GM18861 (cell line): ENCODE measurements around the gene RIMOC1.
"Not testable (repeated sequence)": the region's sequence is repeated elsewhere in the genome, so short reads cannot be mapped to it uniquely, and the experiment has no call there.

Experiments used
- ATAC-seq: cut with Tn5 transposase; IDR thresholded peaks from one replicate; pipeline ENCODE4 v1.9.1; 2021; ENCODE audit not compliant: unreplicated experiment

The RIMOC1 gene

DNA sequence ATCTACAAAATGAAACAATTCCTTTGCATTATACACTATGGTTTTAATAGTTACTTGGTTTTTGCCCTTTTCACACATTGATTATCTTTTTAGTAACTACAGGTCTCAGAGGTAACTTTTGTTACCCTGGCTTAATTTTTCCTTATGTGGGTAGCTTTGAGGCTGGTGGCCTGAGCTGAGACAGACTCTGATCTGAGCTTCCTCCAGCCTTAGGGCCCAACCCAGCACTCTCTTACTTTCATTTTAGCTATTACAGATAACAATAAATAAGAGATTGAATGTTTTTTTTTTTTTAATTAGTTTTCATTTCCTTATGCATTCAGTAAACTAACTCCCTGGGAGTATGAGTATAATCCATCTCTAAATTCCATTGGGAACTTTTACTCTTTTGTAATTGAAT is 18.9 kb upstream of the RIMOC1 start:
- ATAC-seq = no peak

DNA sequence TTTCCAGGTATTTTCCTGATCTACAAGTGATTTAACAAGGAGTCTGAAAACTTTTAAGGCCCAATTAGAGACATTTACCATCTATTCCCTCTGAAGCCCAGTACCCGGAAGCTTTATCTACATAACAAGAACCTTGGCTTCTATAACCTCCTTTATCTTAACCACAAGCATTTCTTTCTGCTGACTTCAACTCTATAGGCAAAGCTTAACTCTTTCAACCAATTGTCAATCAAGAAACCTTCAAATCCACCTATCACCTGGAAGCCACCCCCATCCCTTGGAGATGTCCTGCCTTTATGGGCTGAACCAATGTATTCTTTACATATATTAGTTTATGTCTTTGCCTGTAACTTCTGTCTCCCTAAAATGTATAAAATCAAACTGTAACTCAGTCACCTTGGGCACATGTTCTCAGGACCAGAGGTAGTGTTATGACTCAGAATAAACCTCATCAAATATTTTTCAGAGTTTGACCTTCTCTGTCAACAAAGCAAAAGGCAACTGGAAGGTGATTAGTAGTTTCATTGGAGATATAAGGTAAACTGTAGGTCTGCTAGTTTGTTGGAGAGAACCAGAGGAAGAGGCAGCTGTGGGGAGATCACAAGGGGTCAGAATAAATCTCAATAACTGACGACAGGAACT is 13.0 kb upstream of the RIMOC1 start:
- peak; percentile 58 for ATAC-seq

DNA sequence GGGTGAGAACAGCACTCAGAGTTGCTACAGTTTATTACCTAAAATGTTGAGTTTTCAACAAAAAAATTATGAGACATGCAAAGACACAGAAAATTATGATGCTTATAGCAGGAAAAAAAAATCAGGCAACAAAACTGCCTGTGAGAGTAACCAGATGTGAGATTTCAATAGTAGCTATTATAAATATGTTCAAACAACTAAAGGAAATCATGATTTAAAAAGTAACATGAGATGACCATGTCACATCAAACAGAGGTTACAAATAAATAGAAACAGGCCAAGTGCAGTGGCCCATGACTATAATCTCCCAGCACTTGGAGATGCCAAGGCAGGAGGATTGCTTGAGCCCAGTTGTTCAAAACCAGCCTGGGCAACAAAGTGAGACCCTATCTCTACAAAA is 12.1 kb upstream of the RIMOC1 start:
- no peak for ATAC-seq

DNA sequence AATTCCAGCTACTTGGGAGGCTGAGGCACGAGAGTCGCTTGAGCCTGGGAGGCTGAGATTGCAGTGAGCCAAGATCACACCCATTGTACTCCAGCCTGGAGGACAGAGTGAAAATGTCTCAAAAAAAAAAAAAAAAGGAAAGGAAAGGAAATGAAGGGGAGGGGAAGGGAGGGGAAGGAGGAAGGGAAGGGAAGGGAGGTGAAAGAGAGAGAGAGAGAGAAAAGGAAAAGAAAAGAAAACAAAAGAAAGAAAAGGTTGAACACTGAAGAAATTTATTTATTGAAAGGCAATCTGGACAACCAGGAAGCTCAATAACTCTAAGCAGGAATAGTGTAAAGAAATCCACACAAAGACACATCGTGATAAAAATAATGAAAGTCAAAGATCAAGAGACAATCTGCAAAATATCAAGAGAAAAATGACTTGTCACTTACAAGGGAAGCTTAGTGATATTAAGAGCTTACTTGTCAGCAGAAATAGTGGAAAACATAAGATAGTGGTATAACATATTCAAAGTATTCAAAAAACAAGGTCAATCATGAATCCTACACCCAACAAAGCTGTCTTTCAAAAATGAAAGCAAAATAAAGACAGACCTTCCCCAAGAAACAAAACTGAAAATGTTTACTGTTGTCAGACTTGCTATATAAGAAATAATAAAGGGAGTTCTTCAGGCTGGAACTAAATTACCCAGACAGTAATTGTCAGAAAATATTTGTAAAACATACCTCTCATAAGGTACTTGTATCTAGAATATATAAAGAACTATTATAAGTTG is 10.9 kb upstream of the RIMOC1 start:
- ATAC-seq = peak; percentile 45

DNA sequence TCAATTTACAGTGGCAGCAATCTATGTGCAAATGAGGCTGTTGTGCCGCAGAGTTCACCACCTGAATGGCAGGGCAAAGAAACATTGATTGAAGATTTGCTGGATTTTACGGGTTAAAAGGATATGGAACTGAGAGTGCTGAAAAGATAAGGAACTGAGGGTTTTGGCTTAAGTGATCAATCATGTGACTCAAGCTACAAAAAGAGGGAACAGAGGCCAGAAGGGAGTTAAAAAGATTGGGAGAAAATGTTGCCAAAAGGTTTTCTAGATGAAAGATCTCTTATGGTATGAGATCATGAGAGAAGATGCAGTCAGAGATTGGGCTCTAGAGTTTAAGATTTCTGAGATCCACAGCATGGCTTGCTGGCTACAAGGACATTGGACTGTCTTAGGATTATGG is 7.9 kb upstream of the RIMOC1 start:
- no peak for ATAC-seq

DNA sequence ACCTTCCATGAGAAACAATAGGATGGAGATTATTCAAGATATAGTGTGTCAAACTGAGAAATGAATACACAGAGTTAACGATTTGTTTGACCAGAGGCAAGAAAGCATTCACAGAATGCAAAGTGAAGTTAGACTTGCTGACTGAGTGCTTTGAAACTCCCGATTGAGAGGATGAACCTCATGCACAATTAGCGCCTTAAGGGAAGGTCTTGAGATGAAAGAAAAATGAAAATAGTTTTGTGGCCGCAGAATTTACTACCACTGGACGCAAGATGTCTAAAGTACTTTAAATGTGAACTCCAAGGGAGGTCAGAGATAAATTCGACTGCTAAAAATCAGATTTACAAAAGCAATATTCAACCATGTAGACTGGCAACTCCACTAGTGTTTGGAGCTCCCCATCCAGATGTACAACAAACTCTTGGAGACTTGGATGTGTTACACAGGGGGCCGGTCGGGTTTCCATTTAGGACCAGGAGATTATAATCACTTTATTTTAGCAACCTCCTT is 707 bp upstream of the RIMOC1 start:
- no peak for ATAC-seq

DNA sequence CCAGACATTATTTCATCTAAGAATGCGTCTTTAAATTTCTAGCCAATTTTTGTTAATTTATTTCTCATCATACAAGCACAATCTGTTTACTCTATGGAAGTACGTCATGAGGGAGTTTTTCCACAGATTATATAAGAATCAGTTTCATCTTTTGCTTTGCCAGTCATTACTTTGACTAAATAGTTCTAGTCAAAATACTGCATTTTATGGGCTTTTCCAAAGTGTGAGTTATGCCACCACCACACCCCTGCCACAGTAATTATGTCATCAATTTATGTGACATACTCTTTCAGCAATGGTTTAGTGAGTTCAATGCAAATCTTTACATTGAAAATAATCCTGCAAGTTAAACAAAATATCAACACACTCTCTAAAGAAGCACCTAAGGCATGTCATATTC is 2.0 kb downstream of the RIMOC1 start:
- ATAC-seq = no peak

DNA sequence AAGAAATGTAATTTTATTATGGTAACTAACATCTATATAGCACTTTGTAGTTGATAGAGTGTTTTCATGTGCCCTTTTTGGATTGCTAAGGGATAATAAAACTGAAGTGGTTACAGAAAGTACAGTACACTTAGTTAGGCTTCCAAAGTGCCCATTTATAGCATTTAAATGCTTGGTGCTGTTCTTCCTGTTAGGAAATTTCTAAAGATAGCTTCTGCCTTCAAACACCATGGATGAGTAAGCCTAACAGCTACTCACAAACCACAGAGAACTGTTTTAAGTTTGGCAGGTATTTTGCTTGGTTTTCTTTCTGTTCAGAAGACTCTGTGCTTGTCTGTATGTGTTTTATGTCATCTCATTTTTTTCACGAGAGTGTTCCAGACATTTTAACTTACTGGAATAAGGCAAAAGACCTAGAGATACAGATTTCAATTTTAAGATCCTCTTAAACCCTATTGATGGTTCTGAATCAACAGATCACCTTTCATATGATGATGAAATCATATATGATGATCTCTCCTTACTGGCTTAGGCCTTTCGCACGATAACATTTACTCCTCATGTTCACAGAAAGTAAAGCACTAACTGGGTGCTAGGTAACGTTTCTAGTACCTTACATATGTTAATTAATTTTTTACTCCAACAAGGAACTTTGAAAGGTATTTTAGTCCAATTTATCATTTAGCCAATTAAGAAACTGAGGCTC is 4.4 kb downstream of the RIMOC1 start:
- ATAC-seq = no peak

DNA sequence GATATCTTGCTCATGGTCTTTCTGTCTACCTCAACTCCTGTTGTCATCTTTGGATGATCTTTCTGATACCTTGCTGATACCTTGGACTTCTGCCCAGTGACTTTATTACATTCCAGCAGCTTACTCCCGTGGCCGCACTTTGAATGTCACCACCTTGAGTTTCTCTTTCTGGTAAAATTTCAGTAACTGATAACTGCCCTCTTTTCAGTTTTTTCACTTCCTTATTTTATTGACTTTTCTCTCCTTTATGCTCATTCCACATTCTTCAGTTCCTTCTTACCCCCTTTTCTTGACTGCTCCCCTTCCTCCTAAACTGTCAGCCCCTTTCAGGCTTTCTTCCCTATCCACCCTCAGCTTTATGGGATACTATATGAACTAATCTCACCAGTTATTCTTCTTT is 14.0 kb downstream of the RIMOC1 start:
- peak; percentile 30 for ATAC-seq

DNA sequence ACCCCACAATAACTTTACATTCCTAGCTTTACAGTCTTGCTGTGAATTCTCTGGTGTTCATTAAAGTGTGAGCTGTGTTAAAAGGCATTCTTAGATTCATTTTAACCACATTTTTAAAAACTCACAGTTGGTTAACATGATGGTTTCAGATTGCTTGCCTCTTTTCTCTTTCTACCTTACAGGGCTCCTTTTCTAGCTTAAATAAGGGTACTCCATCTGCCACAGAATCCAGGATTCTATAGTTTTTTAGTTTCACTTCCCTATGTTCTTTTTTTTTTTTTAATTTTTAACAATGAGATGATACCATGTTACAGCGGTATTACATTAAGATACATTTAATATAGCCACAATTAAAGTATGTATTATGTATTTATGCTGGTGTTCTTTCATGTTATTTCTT is 17.0 kb downstream of the RIMOC1 start:
- no peak for ATAC-seq

DNA sequence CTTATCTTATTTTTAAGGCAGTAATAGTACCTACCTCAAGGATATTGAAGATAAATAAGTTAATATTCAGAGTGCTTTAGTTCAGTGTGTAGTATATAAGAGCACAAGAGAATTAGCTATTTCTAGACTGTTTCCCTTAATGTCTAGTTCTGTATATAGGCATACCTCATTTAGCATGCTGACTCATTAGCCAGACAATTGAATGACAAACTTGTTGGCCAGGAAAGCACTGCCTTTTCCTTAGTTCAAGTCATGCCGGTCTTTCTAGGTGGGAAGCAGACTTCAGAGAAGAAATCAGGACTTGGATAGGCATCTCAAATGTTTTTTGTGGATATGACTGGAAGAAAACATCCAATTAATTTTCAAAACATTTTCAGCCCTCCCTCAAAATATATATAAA is 17.7 kb downstream of the RIMOC1 start:
- no peak for ATAC-seq

DNA sequence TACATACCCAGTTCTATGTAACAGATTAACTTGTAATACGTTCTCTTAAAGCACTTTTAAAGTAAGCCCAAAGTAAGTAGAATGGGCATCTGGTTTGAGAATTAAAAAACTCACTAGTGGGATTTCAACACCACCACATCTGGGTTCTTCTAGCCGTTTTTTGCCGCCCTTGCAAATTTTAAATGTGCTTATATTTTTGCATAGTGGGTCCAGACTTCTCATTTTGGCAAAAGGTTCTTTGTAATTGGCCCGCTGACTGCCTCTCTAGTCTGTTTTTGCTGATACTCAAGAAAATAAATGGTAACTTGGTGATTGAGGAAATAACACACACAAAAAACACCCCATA is 20.4 kb downstream of the RIMOC1 start:
- ATAC-seq = no peak

DNA sequence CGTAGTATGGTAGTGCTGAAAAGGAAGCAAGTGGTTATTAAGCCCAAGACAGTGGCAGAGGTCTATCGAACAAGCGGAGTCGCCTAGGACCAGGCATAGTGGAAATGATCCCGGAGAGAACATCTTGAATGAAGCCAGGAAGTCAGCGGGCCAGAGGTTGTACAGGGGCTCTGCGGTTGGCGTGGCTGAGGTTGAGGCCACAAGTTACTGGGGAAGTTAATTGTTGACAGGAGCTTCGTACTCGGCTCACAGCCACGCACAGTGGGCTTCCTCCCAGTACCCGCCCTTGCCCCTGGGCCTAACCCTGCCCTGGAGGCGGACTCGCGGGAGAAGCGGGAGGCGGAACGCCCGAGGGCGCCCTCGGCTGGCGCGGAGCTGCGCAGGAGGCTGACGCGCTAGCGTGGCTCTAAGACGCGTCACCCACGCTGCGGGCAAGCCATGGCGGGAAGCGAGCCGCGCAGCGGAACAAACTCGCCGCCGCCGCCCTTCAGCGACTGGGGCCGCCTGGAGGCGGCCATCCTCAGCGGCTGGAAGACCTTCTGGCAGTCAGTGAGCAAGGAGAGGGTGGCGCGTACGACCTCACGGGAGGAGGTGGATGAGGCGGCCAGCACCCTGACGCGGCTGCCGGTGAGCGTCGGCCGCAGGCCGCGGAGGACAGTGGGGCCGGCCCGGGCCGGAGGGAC is 20.9 kb downstream of the RIMOC1 start, which contains the start of gene FBXO4:
TSS of gene FBXO4 (plus strand) at position 410 of the 683 bp plus-strand sequence. CDS start at position 439, 29 bp downstream.
- ATAC-seq = peak; percentile 90

DNA sequence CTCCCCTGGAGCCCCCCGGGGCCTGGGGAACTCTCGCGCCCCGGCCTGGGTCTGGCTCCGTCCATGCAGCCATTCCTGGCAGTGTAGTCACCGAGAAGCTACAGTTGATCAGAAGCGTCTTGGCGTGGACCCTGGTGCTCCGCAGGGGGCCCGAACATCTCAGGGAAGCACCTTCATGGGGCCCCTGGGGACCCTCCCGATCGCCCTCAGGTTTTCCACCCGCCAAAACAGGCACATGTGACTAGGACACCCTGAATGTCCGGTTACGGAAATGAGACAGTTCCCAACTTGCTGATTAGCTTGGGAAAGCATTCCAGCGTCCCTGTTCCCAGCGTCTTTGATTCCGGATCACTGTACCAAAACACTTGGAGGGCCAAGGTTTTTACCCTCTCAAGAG is 21.4 kb downstream of the RIMOC1 start:
- ATAC-seq = no peak

DNA sequence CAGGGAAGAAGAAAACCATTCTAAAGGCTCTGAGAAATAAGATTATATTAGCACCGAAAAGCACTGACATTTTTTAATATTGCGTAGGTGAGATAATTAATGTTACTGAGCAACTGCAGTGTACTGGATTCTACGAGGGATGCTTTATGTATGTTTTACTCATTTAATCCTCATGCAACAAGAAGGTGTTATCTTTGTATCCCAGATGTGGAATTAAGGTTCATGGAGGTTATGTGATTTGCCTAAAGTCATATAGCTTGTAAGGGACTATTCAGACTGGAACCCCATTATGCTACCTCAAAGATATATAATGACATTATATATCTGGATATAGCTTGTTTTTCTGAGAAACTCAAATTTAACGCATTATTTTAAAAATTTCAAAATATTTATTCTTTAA is 23.5 kb downstream of the RIMOC1 start:
- ATAC-seq = no peak

DNA sequence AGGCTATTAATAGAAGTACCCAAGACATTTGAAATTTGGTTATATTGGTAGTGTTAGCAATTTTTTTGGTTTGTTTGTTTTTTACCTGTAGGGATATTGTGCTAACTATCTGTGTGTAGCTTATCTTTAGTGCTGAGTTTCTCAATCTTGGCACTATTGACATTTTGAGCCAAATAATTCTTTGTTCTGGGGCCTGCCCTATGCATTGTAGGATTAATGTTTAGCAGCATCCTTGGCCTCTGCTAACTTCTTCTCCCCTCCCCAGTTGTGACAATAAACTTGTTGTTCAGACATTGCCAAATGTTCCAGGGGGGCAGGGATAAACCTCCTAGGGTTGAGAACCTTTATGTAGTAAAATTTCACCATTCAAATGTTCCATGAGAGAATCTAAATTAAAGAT is 24.9 kb downstream of the RIMOC1 start:
- no peak for ATAC-seq

DNA sequence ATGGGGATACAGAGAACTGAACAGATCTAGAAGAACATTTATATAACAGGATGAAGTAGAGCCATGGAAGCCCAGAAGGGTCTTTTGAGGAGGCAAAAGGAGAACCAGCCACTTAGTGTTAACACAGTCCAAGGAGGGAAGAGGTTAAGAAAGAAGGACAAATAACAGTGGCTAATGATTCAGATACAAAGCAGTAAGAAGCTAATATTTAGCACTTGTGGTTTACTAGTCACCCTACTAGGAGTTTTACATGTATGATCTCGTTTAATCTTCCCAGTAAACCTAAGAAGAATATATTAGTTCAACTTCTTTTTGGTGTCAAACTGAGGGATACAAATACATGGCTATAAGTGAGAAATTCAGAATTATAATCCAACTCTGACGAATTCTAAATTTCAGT is 28.6 kb downstream of the RIMOC1 start:
- ATAC-seq = no peak

DNA sequence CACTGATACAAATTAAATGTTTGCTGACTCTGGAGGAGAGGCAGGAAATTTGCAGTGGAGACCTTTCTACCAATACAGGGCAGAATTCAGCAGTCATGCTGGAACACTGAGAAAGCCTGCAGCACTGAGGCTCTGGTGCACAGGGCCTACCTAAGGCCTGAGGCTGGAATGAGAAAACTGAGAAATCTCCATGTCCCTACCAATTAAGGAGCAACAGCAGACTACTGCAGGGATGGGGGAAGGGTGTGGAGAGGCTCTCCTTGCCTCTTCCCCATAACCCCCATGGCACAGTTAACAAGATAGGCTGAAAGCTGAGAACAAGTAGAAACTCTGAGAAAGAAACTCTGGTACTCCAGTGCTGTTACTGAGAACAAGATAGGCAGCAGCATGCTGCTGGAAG is 31.4 kb downstream of the RIMOC1 start:
- no peak for ATAC-seq

DNA sequence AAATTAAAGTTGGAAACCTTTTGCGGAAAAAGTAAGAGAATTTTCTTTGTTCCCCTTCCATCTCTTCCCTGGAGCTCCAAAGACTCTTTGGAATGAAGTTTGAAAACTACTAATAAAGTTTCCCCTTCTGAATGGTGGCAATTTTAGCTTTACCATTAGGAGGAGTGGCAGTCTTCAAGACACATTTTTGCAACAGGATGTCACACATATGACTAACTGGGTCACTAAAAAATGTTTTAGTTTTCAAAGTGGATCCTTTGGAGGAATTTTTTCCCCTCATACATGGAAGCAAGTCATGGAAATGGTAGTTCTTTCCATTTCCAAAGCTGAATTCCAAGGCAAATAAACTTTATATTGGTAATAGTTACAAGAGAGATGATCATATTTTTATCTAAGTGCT is 36.5 kb downstream of the RIMOC1 start:
- no peak for ATAC-seq

DNA sequence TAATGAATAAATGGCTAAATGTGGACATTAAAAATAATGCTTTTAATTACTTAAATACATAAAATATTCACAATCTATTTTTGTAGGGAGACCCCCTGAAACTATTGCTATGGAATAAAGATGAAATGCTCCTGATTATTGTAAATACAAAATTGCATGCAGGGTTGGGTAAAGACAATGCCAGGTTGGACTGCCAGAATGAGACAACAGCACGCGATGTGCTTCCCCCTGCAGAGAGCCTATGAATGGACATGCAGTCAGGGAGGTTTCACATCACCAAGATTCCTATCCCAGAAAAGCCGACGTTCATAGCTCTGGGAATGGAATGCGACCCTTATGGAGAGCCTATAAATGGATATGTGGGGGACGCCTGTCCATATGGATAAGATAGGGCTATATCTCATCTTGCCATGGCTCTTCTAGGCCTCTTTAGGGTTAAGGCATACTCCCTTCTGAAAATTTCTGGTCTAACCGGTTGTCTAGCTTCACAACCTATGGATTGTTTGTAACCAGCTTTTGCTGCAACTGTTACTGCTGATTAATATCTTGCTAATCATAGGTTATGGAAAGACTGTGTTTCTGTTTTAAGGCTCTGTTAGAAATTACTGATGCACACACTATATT is 41.3 kb downstream of the RIMOC1 start:
- ATAC-seq = not testable (repeated sequence)

DNA sequence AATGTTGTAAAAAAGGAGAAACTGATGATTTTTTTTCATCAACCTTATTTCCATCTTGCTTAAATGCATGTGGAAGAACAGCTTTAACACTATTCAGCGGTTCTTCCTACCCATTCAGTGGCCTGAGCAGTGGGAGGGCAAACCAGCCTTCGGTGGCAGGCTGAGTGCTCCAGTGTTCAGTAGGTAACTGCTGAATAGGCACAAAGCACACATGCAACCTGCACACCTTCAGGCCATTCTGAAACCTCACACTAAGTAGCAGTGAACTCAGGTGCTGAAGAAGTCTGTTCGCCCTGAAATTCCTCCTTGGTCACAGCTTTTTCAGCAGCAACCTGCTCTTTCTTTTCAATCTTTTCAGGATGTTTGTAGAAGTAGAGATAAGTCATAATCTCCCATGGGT is 47.1 kb downstream of the RIMOC1 start:
- no peak for ATAC-seq
